OCI-LY3 (cell line): Measurements from ENCODE around the gene ANAPC4.
A peak's percentile ranks its signal among the peaks of the same experiment; 100 is the strongest.

ENCODE experiments used
- H2AFZ ChIP-seq: fragments of 200-600, 300-600 bp; shearing (Covaris generic); 2 replicates; pipeline ENCODE4 v1.6.0; 2014; ENCODE audit warnings: antibody characterized with exemption, low read depth, low read length
- H3K27ac ChIP-seq: fragments of 200-600, 300-600 bp; sonication (generic); 2 replicates; pipeline ENCODE4 v1.5.1; 2014; ENCODE audit warnings: mild to moderate bottlenecking, low read length, moderate library complexity, mixed read lengths
- H3K27me3 ChIP-seq: fragments of 200-600, 300-600 bp; sonication (generic); 2 replicates; pipeline ENCODE4 v1.6.1; 2014; ENCODE audit warnings: low read depth, low read length, mixed read lengths
- H3K36me3 ChIP-seq: fragments of 200-600, 300-600 bp; sonication (generic); replicated peaks from 2 replicates; pipeline ENCODE3; 2014; ENCODE audit warnings: low read depth, low read length, mixed read lengths
- H3K4me1 ChIP-seq: fragments of 300-600, 200-600 bp; sonication (generic); 2 replicates; pipeline ENCODE4 v1.6.1; 2014; ENCODE audit warnings: low read length, mixed read lengths
- H3K4me2 ChIP-seq: fragments of 200-600, 300-600 bp; sonication (generic); 2 replicates; pipeline ENCODE4 v1.6.1; 2014; ENCODE audit warnings: low read length, mixed read lengths
- H3K4me3 ChIP-seq: fragments of 300-600, 200-600 bp; sonication (generic); 2 replicates; pipeline ENCODE4 v1.5.1; 2014; ENCODE audit warnings: antibody characterized with exemption, mild to moderate bottlenecking, low read length, moderate library complexity
- H3K79me2 ChIP-seq: fragments of 300-600, 200-600 bp; shearing (Covaris generic); 2 replicates; pipeline ENCODE4 v1.6.1; 2014; ENCODE audit warnings: mild to moderate bottlenecking, low read length, mixed read lengths
- H3K9ac ChIP-seq: fragments of 300-600, 200-600 bp; shearing (Covaris generic); 2 replicates; pipeline ENCODE4 v1.6.0; 2014; ENCODE audit warnings: mild to moderate bottlenecking, low read length, moderate library complexity
- H3K9me3 ChIP-seq: fragments of 200-600, 300-600 bp; shearing (Covaris generic); 2 replicates; pipeline ENCODE4 v1.6.1; 2014; ENCODE audit warnings: low read length, mixed read lengths; ENCODE audit not compliant: insufficient read depth
- H4K20me1 ChIP-seq: fragments of 200-600, 300-600 bp; sonication (generic); 2 replicates; pipeline ENCODE4 v1.6.1; 2016; ENCODE audit warnings: low read length, mixed read lengths; ENCODE audit not compliant: insufficient read depth
- CTCF ChIP-seq: fragments of 200-600, 300-600 bp; sonication (generic); IDR thresholded peaks from 2 replicates; pipeline ENCODE4 v1.5.1; 2014; ENCODE audit warnings: antibody characterized with exemption, low read length, low read depth
- EZH2phosphoT487 ChIP-seq: fragments of 200-600 bp; shearing (Covaris generic); IDR thresholded peaks from 2 replicates; pipeline ENCODE4 v1.6.1; 2018; ENCODE audit warnings: antibody characterized with exemption, mixed run types, low read depth

ANAPC4 gene

GRCh38 chr4:25358515-25359275, 18.4 kb upstream of the ANAPC4 start:
- H3K27ac ChIP-seq: no peak overlapping the region
- H3K4me2 ChIP-seq: no peak overlapping the region
- no peaks in the 10 kb centered on the region for H3K27me3 ChIP-seq
- H3K4me1 ChIP-seq: no peaks in the 10 kb centered on the region
- no peaks in the 10 kb centered on the region for H3K79me2 ChIP-seq
- TF ChIP-seq EZH2phosphoT487 (no peak), CTCF (no peak)
- H4K20me1 ChIP-seq: no peaks in the 10 kb centered on the region
- H3K36me3 ChIP-seq: peaks cover 26% of the 10 kb centered on the region
- H3K9me3 ChIP-seq: no peaks in the 10 kb centered on the region
- no peak overlapping the region for H3K9ac ChIP-seq
- H3K4me3 ChIP-seq: no peak overlapping the region
- no peak overlapping the region for H2AFZ ChIP-seq

- no peaks in the 10 kb centered on the region for H4K20me1 ChIP-seq
- H3K27me3 ChIP-seq: no peaks in the 10 kb centered on the region
- H3K4me3 ChIP-seq: no peak overlapping the region
- no peak overlapping the region for H3K9ac ChIP-seq
- no peak overlapping the region for H3K27ac ChIP-seq
- no peak overlapping the region for H3K4me2 ChIP-seq
- H2AFZ ChIP-seq: no peak overlapping the region
- H3K9me3 ChIP-seq: no peaks in the 10 kb centered on the region
- no peaks in the 10 kb centered on the region for H3K79me2 ChIP-seq
- no peak for TF ChIP-seq CTCF
- TF ChIP-seq EZH2phosphoT487: no peak
- peaks cover 35% of the 10 kb centered on the region for H3K36me3 ChIP-seq
- no peaks in the 10 kb centered on the region for H3K4me1 ChIP-seq
Observed at GRCh38 chr4:25361253-25361652, 15.8 kb upstream of the ANAPC4 start.

GRCh38 chr4:25367004-25367621, 9.9 kb upstream of the ANAPC4 start:
- TF ChIP-seq CTCF: peak; percentile 70
- TF ChIP-seq EZH2phosphoT487: no peak
- Histone ChIP-seq H3K27ac (no peak overlapping the region), H3K4me2 (no peak overlapping the region), H3K79me2 (no peaks in the 10 kb centered on the region), H3K9ac (no peak overlapping the region), H3K36me3 (peaks cover 13% of the 10 kb centered on the region), H3K4me3 (no peak overlapping the region), H2AFZ (no peak overlapping the region), H3K27me3 (no peaks in the 10 kb centered on the region), H3K9me3 (no peaks in the 10 kb centered on the region), H4K20me1 (no peaks in the 10 kb centered on the region), H3K4me1 (no peaks in the 10 kb centered on the region)

GRCh38 chr4:25367877-25368276, 9.2 kb upstream of the ANAPC4 start:
- Histone ChIP-seq H3K36me3 (peaks cover 13% of the 10 kb centered on the region), H3K4me1 (no peaks in the 10 kb centered on the region), H3K9ac (no peak overlapping the region), H3K4me2 (no peak overlapping the region), H3K27ac (no peak overlapping the region), H3K79me2 (no peaks in the 10 kb centered on the region), H3K27me3 (no peaks in the 10 kb centered on the region), H4K20me1 (no peaks in the 10 kb centered on the region), H2AFZ (no peak overlapping the region), H3K9me3 (no peaks in the 10 kb centered on the region), H3K4me3 (no peak overlapping the region)
- no peak for TF ChIP-seq CTCF
- no peak for TF ChIP-seq EZH2phosphoT487
